GM12873 (cell line): Measurements from ENCODE around the gene SND1.

Experiments
- CTCF ChIP-seq: IDR thresholded peaks from 2 replicates; pipeline ENCODE4 v1.5.1; 2012; ENCODE audit warnings: low read depth, mild to moderate bottlenecking, moderate library complexity, low read length, control low read depth; ENCODE audit not compliant: insufficient read depth; ENCODE audit errors: missing control alignments

The SND1 gene

GRCh38 chr7:127988751-127989150 lies 336.8 kb downstream of the SND1 start:
- no peak for TF ChIP-seq CTCF

- no peak for TF ChIP-seq CTCF
Observed at GRCh38 chr7:127993317-127993716, 341.3 kb downstream of the SND1 start.

DNA sequence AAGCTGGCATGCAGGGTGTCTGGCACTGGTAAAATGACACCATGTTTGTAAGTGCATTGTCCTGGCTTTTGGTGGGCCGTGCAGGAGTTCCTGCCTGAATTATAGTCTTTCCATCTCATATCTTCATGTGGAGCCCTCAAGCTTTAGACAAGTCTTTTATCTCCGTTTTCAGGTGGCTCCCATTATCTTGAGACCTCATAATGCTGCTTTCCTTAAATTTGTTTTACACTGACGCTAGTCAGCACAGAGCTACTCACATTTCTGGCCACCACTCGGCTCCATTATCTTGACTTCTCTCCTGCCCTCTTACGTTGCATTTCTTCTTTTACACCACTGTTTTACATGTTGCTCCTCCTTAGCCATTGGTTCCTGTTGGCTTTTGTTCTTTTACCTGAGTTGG lies 342.0 kb downstream of the SND1 start:
- no peak for TF ChIP-seq CTCF

DNA sequence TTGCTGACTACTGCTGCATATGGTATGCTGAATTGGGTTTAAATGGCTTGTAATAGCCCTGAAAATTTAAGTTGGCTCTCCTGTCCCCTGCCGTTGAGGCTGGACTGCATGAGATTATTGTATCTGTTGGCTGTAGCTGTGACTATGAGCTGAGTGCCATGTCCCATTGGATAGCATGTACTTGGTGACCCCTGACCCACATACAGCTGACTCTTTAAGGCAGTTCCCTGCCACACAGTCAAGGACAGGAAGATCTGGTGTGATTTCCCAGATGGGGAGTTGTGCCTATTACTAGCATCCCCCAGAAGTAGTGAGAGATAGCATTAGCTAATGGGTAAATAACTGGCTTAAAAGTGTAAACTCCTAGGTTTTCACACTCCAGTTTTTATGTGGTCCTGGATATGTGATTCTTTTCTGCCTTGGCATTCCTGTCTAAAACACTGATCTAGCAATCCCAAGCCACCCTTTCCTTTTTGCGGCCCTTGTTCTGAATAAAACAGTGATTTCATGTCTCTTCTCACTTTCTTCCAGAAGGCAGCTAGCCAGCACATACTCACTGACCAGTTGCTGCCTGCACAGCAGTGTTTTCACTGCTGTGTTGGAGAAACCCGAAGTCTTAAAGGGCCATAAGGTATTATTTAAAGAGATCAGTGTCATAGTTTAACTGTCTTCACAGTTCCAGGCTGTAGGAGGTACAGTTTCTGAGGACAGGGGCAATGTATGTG lies 343.3 kb downstream of the SND1 start:
- no peak for TF ChIP-seq CTCF

GRCh38 chr7:127995881-127996215 lies 343.9 kb downstream of the SND1 start:
- TF ChIP-seq CTCF = no peak

DNA sequence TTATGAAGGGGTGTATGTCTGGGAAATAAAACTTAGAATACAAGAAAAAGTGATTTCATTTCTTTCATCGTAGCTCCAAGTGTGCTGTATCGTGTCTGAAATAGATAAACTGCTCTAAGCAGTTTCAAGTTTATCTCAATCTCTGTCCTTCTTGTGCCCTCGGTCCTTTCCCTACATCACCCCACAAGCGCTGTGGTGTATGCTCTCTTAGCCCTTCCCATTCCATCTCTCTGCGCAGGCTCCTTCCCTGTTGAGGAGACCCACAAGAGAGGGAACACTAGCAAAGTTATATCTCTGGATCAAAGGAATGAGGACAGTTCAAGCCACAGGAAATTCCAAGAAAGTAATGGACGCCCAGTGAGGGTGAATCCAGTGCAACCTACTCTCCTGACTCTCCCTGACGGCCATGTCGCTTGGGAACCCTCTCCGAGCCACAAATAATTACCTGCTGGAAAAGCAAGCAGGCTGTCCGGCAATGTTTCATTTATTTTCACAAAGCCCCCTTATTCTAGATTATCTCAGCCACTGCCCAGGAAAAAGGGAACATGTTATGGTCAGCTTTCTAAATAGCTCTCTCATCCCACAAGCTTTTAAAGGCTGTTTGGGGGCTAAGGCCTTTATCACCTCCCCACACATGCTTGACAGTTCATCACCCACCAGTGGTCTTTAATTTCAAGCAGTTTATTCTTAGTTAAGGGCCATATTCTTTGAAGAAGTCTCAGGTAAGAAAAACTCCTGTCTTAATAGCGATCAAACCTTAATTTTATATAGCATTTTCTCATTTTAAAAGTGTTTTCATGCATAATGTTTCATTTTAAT lies 344.5 kb downstream of the SND1 start:
- TF ChIP-seq CTCF = no peak

DNA sequence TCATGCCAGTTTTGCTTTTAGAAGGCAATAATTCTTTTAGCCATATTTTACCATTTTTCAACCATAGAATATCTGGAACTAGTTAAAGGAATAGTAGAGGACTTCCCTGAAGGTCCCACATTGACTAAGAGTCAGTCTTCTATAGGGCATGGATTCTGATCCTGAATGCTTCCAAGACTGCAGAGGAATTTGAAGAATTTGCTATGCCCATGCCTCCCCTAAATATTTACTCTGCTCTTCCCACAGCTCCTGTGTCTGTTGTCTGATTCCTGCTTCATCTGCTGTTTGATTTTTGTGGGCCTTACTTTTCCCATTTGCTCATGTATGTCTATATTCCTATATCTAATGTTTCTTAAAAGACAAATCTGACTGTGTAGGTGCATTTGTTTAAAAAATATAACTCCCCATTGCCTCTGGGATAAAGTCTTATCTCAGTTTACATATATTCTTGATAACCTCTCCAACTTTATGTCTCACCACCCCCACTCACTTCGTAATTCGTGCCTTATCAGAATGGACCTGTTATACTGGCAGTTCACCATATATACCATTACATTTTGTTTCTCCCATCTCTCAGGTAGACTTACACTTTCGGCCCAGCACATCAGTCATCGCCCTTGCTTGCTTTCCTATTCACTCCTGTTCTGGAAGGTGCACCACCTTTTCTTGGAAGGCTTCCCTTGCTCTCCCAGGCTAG lies 345.4 kb downstream of the SND1 start:
- TF ChIP-seq CTCF = no peak
